CD8-positive, alpha-beta memory T cell (primary cell): ENCODE measurements around the gene RERE. TPM values are rescaled to one million over a fixed set of nuclear protein-coding genes. Genes with fewer than 3 reads are reported as not detected.
A peak's percentile ranks its signal among the peaks of the same experiment; 100 is the strongest.
"Not testable (repeated sequence)": the region's sequence is repeated elsewhere in the genome, so short reads cannot be mapped to it uniquely, and the experiment has no call there.

Experiments
- CTCF ChIA-PET: fragments of 350-600 bp; sonication (Branson Sonifier 250); formaldehyde crosslinking; loops from one replicate; lab custom pipeline; 2021; ENCODE audit warnings: antibody characterized with exemption; lab: Charles Lee
- POLR2A ChIA-PET: fragments of 350-600 bp; sonication (Branson Sonifier 250); formaldehyde crosslinking; loops from one replicate; lab custom pipeline; 2021; ENCODE audit warnings: antibody characterized with exemption; lab: Charles Lee
- DNase-seq, 5 donors: peaks; one replicate each; pipeline versions ENCODE4 v3.0.0 to v3.0.0-alpha.2; 2020 to 2022; ENCODE audit warnings: mixed read lengths in 1 of 5
- H3K27ac ChIP-seq: one replicate; pipeline ENCODE4 v1.7.0; 2013; ENCODE audit warnings: low read depth, mild to moderate bottlenecking, low read length, moderate library complexity
- H3K27me3 ChIP-seq: 2 replicates; pipeline ENCODE4 v1.7.0; 2013; ENCODE audit warnings: low read length, mild to moderate bottlenecking; ENCODE audit not compliant: insufficient read depth, poor library complexity, severe bottlenecking
- H3K36me3 ChIP-seq: 2 replicates; pipeline ENCODE4 v1.7.0; 2013; ENCODE audit warnings: mild to moderate bottlenecking, low read length, moderate library complexity; ENCODE audit not compliant: insufficient read depth
- H3K4me1 ChIP-seq: 2 replicates; pipeline ENCODE4 v1.7.0; 2013; ENCODE audit warnings: mild to moderate bottlenecking, low read length, moderate library complexity; ENCODE audit not compliant: insufficient read depth
- H3K4me3 ChIP-seq: 2 replicates; pipeline ENCODE4 v1.7.0; 2013; ENCODE audit warnings: mild to moderate bottlenecking, low read length
- H3K9me3 ChIP-seq: 2 replicates; pipeline ENCODE4 v1.7.0; 2013; ENCODE audit warnings: mild to moderate bottlenecking, low read length
- H3K27ac Mint-ChIP-seq, 8 donors: one replicate each; pipeline ENCODE4 v1.8.0; 2020 to 2021; ENCODE audit warnings: mixed read lengths in 8 of 8, mild to moderate bottlenecking in 6 of 8, inconsistent platforms in 3 of 8, moderate library complexity in 3 of 8
- H3K27me3 Mint-ChIP-seq, 2 donors: one replicate each; pipeline ENCODE4 v1.8.0; 2020 to 2021; ENCODE audit warnings: mixed read lengths in 2 of 2, mild to moderate bottlenecking in 1 of 2, moderate library complexity in 1 of 2
- H3K36me3 Mint-ChIP-seq, 3 donors: one replicate each; pipeline ENCODE4 v1.8.0; 2020 to 2021; ENCODE audit warnings: mixed read lengths in 3 of 3, inconsistent platforms in 1 of 3, mild to moderate bottlenecking in 1 of 3
- H3K4me1 Mint-ChIP-seq, 3 donors: one replicate each; pipeline ENCODE4 v1.8.0; 2020 to 2021; ENCODE audit warnings: mixed read lengths in 3 of 3, inconsistent platforms in 1 of 3, mild to moderate bottlenecking in 1 of 3
- H3K4me3 Mint-ChIP-seq, 7 donors: one replicate each; pipeline ENCODE4 v1.8.0; 2020 to 2021; ENCODE audit warnings: mixed read lengths in 7 of 7, mild to moderate bottlenecking in 6 of 7, moderate library complexity in 4 of 7, inconsistent platforms in 2 of 7
- H3K9me3 Mint-ChIP-seq, 5 donors: one replicate each; pipeline ENCODE4 v1.8.0; 2020 to 2022; ENCODE audit warnings: mixed read lengths in 5 of 5, mild to moderate bottlenecking in 3 of 5, moderate library complexity in 2 of 5, inconsistent platforms in 1 of 5
- polyA plus RNA-seq: library from polyadenylated mRNA; unstranded; fragments of 300-500 nt; fragmentation: Illumina TruSeq; gene quantifications from one replicate; pipeline ENCODE4 v1.2.3, GENCODE V29; 2021
- total RNA-seq, 2 experiments: library from RNA; stranded (reverse); gene quantifications; one replicate each; pipeline ENCODE4 v1.2.3, GENCODE V29; 2021

Gene RERE
- total and polyA plus RNA-seq, 3 experiments from 2014 or later = 10.9 to 39.2 (median 37.9) TPM

GRCh38 chr1:8625981-8626898 is 191.2 kb downstream of the RERE start:
- ChIA-PET POLR2A (no interaction called here), CTCF (no interaction called here)
- Mint-ChIP-seq H3K9me3 (no peaks in the 10 kb centered on the region), H3K27me3 (no peaks in the 10 kb centered on the region), H3K4me3 (no peak overlapping the region), H3K4me1 (peaks cover 28 to 45% (median 30%) of the 10 kb centered on the region in 3 donors), H3K36me3 (peaks cover 0 to 6% (median 5%) of the 10 kb centered on the region in 3 donors), H3K27ac (no peak overlapping the region)
- no peak for DNase-seq
- H3K4me1 ChIP-seq = peaks cover 6% of the 10 kb centered on the region
- no peaks in the 10 kb centered on the region for H3K9me3 ChIP-seq
- no peak overlapping the region for H3K4me3 ChIP-seq
- no peak overlapping the region for H3K27ac ChIP-seq
- no peaks in the 10 kb centered on the region for H3K36me3 ChIP-seq
- no peaks in the 10 kb centered on the region for H3K27me3 ChIP-seq

GRCh38 chr1:8625491-8625890 is 191.9 kb downstream of the RERE start:
- Mint-ChIP-seq H3K27me3 (no peaks in the 10 kb centered on the region), H3K36me3 (peaks cover 0 to 10% (median 5%) of the 10 kb centered on the region in 3 donors), H3K4me1 (peaks cover 27 to 43% (median 28%) of the 10 kb centered on the region in 3 donors), H3K27ac (no peak overlapping the region), H3K9me3 (no peaks in the 10 kb centered on the region), H3K4me3 (no peak overlapping the region)
- Histone ChIP-seq H3K27ac (no peak overlapping the region), H3K4me3 (no peak overlapping the region), H3K27me3 (no peaks in the 10 kb centered on the region), H3K9me3 (no peaks in the 10 kb centered on the region), H3K36me3 (no peaks in the 10 kb centered on the region), H3K4me1 (peaks cover 6% of the 10 kb centered on the region)
- DNase-seq = no peak
- ChIA-PET CTCF (no interaction called here), POLR2A (no interaction called here)

- POLR2A ChIA-PET, H3K4me1 ChIP-seq, DNase-seq, H3K36me3 Mint-ChIP-seq, H3K9me3 Mint-ChIP-seq, H3K9me3 ChIP-seq, H3K27ac ChIP-seq, H3K27me3 Mint-ChIP-seq, H3K4me3 ChIP-seq, CTCF ChIA-PET, H3K27me3 ChIP-seq, H3K36me3 ChIP-seq: not testable (repeated sequence)
- peak overlapping the region in 2 of 7 donors; percentile 1 to 42 for H3K4me3 Mint-ChIP-seq
- peaks cover 15 to 29% (median 17%) of the 10 kb centered on the region in 3 donors for H3K4me1 Mint-ChIP-seq
- H3K27ac Mint-ChIP-seq = peak overlapping the region in 3 of 8 donors; percentile 11 to 65 (median 42)
Observed at GRCh38 chr1:8623651-8624192, 193.7 kb downstream of the RERE start.

- H3K9me3 Mint-ChIP-seq, H3K9me3 ChIP-seq, POLR2A ChIA-PET, DNase-seq, H3K27me3 ChIP-seq, CTCF ChIA-PET, H3K4me1 ChIP-seq, H3K4me3 Mint-ChIP-seq, H3K36me3 Mint-ChIP-seq, H3K27ac Mint-ChIP-seq, H3K27me3 Mint-ChIP-seq, H3K36me3 ChIP-seq, H3K27ac ChIP-seq, H3K4me3 ChIP-seq: not testable (repeated sequence)
- H3K4me1 Mint-ChIP-seq = peaks cover 14 to 24% (median 17%) of the 10 kb centered on the region in 3 donors
Observed at GRCh38 chr1:8621785-8622348, 195.6 kb downstream of the RERE start.

GRCh38 chr1:8621034-8621582 is 196.3 kb downstream of the RERE start:
- CTCF ChIA-PET, DNase-seq, H3K9me3 Mint-ChIP-seq, H3K9me3 ChIP-seq, H3K4me3 ChIP-seq, H3K27me3 ChIP-seq, H3K36me3 ChIP-seq, H3K4me3 Mint-ChIP-seq, H3K4me1 ChIP-seq, POLR2A ChIA-PET, H3K27ac ChIP-seq, H3K27ac Mint-ChIP-seq, H3K27me3 Mint-ChIP-seq, H3K36me3 Mint-ChIP-seq: not testable (repeated sequence)
- peaks cover 8 to 17% (median 17%) of the 10 kb centered on the region in 3 donors for H3K4me1 Mint-ChIP-seq

GRCh38 chr1:8619917-8620502 is 197.4 kb downstream of the RERE start:
- POLR2A ChIA-PET, DNase-seq, H3K36me3 Mint-ChIP-seq, H3K27me3 Mint-ChIP-seq, H3K27ac Mint-ChIP-seq, H3K4me1 ChIP-seq, H3K27me3 ChIP-seq, H3K9me3 Mint-ChIP-seq, H3K4me3 Mint-ChIP-seq, H3K9me3 ChIP-seq, H3K4me3 ChIP-seq, CTCF ChIA-PET, H3K27ac ChIP-seq, H3K36me3 ChIP-seq: not testable (repeated sequence)
- H3K4me1 Mint-ChIP-seq = peaks cover 8 to 12% (median 11%) of the 10 kb centered on the region in 3 donors

GRCh38 chr1:8619419-8619818 is 198.0 kb downstream of the RERE start:
- POLR2A ChIA-PET, H3K27ac ChIP-seq, H3K36me3 Mint-ChIP-seq, H3K27ac Mint-ChIP-seq, CTCF ChIA-PET, H3K9me3 ChIP-seq, DNase-seq, H3K4me3 Mint-ChIP-seq, H3K36me3 ChIP-seq, H3K4me3 ChIP-seq, H3K9me3 Mint-ChIP-seq, H3K27me3 Mint-ChIP-seq, H3K4me1 ChIP-seq, H3K27me3 ChIP-seq: not testable (repeated sequence)
- peaks cover 8 to 11% (median 11%) of the 10 kb centered on the region in 3 donors for H3K4me1 Mint-ChIP-seq

GRCh38 chr1:8616791-8617190 is 200.6 kb downstream of the RERE start:
- H3K27me3 Mint-ChIP-seq, H3K4me3 Mint-ChIP-seq, H3K27me3 ChIP-seq, H3K27ac Mint-ChIP-seq, H3K4me1 ChIP-seq, H3K36me3 ChIP-seq, H3K9me3 Mint-ChIP-seq, H3K4me1 Mint-ChIP-seq, DNase-seq, H3K4me3 ChIP-seq, POLR2A ChIA-PET, H3K27ac ChIP-seq, CTCF ChIA-PET, H3K9me3 ChIP-seq: not testable (repeated sequence)
- H3K36me3 Mint-ChIP-seq = peaks cover 0 to 11% (median 0%) of the 10 kb centered on the region in 3 donors
